SU-DHL-6 (cell line): Measurements from ENCODE around the gene TRPM1.

Experiments
- H2AFZ ChIP-seq: fragments of 200-600 bp; sonication (generic); 2 replicates; pipeline ENCODE4 v1.6.1; 2014; ENCODE audit warnings: low read depth, mild to moderate bottlenecking, moderate library complexity, mixed read lengths, antibody characterized with exemption, low read length; ENCODE audit not compliant: severe bottlenecking
- H3F3A ChIP-seq: fragments of 200-600 bp; shearing (Covaris generic); 2 replicates; pipeline ENCODE4 v1.6.0; 2016; ENCODE audit warnings: antibody characterized with exemption, mild to moderate bottlenecking; ENCODE audit not compliant: insufficient read depth
- H3K27ac ChIP-seq: fragments of 200-600 bp; sonication (generic); 2 replicates; pipeline ENCODE4 v1.5.1; 2016; ENCODE audit warnings: low read depth, mild to moderate bottlenecking, low read length, moderate library complexity, mixed read lengths
- H3K27me3 ChIP-seq: fragments of 200-600 bp; sonication (generic), shearing (Covaris generic); 2 replicates; pipeline ENCODE4 v1.6.0; 2014; ENCODE audit warnings: mild to moderate bottlenecking, low read length
- H3K36me3 ChIP-seq: fragments of 200-600 bp; sonication (generic); 2 replicates; pipeline ENCODE4 v1.6.1; 2014; ENCODE audit warnings: mild to moderate bottlenecking, low read length, mixed read lengths
- H3K4me2 ChIP-seq: fragments of 300-600, 200-600 bp; shearing (Covaris generic), sonication (generic); 2 replicates; pipeline ENCODE4 v1.6.0; 2014; ENCODE audit warnings: low read length, low read depth, mild to moderate bottlenecking; ENCODE audit not compliant: poor library complexity, severe bottlenecking
- H3K4me3 ChIP-seq: fragments of 200-600 bp; sonication (generic); 2 replicates; pipeline ENCODE4 v1.5.1; 2014; ENCODE audit warnings: antibody characterized with exemption, low read length, mild to moderate bottlenecking, mixed read lengths; ENCODE audit not compliant: insufficient read depth, poor library complexity, severe bottlenecking
- H3K79me2 ChIP-seq: fragments of 200-600 bp; sonication (generic); 2 replicates; pipeline ENCODE4 v1.6.1; 2014; ENCODE audit warnings: mild to moderate bottlenecking, low read length, moderate library complexity; ENCODE audit not compliant: insufficient read depth
- H3K9ac ChIP-seq: fragments of 200-600 bp; sonication (generic); 2 replicates; pipeline ENCODE4 v1.7.0; 2014; ENCODE audit warnings: mild to moderate bottlenecking, low read length
- H3K9me2 ChIP-seq: fragments of 200-600 bp; sonication (generic); replicated peaks from 2 replicates; pipeline ENCODE4 v1.6.1; 2014; ENCODE audit warnings: low read length; ENCODE audit not compliant: insufficient read depth
- H3K9me3 ChIP-seq: fragments of 200-600 bp; sonication (generic); 2 replicates; pipeline ENCODE4 v1.6.1; 2014; ENCODE audit warnings: low read length, mixed read lengths; ENCODE audit not compliant: insufficient read depth
- H4K20me1 ChIP-seq: fragments of 200-600 bp; sonication (generic); 2 replicates; pipeline ENCODE4 v1.6.1; 2014; ENCODE audit warnings: low read depth, mild to moderate bottlenecking, antibody characterized with exemption, low read length, moderate library complexity, mixed read lengths
- EZH2phosphoT487 ChIP-seq: fragments of 200-600 bp; sonication (generic), shearing (Covaris generic); conservative IDR thresholded peaks from 2 replicates; pipeline ENCODE4 v1.6.1; 2018; ENCODE audit warnings: mild to moderate bottlenecking, antibody characterized with exemption, low read length, moderate library complexity, mixed read lengths
- TF ChIP-seq, protein P1 (sequence below): fragments of 200-600 bp; sonication (generic); IDR thresholded peaks from one replicate; pipeline ENCODE4 v1.5.1; 2017; ENCODE audit warnings: antibody characterized with exemption, mild to moderate bottlenecking, low read length, moderate library complexity; ENCODE audit not compliant: insufficient read depth, poor library complexity, severe bottlenecking

The TRPM1 gene

DNA sequence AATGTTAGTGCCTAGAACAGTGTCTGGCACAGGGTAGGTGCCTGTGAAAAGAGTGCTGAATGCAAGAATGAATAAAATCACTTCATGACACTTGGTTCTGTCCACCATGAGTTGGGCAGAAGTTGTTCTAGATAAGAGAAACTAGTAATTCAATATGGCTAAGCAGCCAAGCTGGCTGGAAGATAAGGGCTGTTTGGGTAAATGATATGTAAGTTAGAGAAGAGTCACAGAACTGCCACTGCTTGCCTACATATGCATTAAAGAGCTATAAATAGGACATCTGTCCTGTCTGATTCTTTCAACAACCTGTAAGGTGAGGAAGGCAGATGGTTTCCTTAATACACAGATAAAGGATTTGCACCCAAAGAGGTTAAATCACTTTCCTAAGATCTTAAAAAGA is 123.2 kb downstream of the TRPM1 start:
- Histone ChIP-seq H3K4me2 (no peak overlapping the region), H3K27me3 (no peaks in the 10 kb centered on the region), H3K36me3 (peaks cover 16% of the 10 kb centered on the region), H4K20me1 (no peaks in the 10 kb centered on the region), H3K9me2 (no peaks in the 10 kb centered on the region), H2AFZ (no peak overlapping the region), H3F3A (no peaks in the 10 kb centered on the region; the same call in 1 of the 2 replicates), H3K4me3 (no peak overlapping the region), H3K27ac (no peak overlapping the region), H3K79me2 (no peaks in the 10 kb centered on the region; the same call in 1 of the 2 replicates), H3K9ac (no peak overlapping the region), H3K9me3 (no peaks in the 10 kb centered on the region)
- TF ChIP-seq, protein P1, sequence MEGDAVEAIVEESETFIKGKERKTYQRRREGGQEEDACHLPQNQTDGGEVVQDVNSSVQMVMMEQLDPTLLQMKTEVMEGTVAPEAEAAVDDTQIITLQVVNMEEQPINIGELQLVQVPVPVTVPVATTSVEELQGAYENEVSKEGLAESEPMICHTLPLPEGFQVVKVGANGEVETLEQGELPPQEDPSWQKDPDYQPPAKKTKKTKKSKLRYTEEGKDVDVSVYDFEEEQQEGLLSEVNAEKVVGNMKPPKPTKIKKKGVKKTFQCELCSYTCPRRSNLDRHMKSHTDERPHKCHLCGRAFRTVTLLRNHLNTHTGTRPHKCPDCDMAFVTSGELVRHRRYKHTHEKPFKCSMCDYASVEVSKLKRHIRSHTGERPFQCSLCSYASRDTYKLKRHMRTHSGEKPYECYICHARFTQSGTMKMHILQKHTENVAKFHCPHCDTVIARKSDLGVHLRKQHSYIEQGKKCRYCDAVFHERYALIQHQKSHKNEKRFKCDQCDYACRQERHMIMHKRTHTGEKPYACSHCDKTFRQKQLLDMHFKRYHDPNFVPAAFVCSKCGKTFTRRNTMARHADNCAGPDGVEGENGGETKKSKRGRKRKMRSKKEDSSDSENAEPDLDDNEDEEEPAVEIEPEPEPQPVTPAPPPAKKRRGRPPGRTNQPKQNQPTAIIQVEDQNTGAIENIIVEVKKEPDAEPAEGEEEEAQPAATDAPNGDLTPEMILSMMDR, result no peak
- no peak for TF ChIP-seq EZH2phosphoT487

DNA sequence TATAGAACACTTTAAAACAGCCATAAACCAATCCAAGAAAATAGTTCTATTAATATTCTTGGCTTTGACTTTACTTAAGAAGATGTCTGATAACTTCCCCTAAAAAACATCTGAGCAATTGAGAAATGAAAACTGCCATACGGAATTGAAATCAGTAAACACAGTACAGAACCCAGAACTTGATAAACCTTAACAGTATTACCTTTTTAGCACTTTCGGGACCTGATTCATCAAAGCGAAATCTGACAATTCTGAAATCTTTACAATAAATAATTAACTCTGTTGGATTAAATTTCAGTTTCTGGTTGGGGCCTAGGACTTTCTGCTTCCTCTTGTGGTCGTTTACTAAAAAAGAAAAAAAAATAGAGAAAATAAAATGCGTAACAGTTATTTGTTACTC is 127.4 kb downstream of the TRPM1 start:
- Histone ChIP-seq H3K9ac (no peak overlapping the region), H3K4me2 (no peak overlapping the region), H4K20me1 (no peaks in the 10 kb centered on the region), H2AFZ (no peak overlapping the region), H3K79me2 (no peaks in the 10 kb centered on the region), H3F3A (no peaks in the 10 kb centered on the region), H3K9me2 (no peaks in the 10 kb centered on the region), H3K4me3 (no peak overlapping the region), H3K36me3 (peaks cover 30% of the 10 kb centered on the region), H3K9me3 (no peaks in the 10 kb centered on the region), H3K27ac (no peak overlapping the region), H3K27me3 (no peaks in the 10 kb centered on the region)
- TF ChIP-seq, protein P1, result no peak
- TF ChIP-seq EZH2phosphoT487, result no peak

DNA sequence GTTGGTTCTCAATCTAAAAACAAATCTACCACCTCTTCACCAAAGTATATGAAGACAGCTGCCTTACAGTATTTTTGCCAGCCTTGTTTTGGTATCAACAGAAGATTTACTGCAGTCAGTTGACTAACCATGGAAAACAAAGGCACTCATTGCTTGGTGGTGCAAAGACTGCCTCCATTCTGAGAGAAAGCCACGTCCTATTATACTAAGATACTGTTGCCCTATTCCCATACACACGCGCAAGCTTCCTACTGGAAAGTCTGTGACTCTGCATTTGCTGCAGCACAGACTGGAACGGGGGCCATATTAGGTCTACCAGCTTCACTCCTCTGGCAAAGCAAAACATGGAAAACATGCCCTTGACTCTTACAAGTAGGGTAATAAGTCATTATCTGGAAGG is 128.1 kb downstream of the TRPM1 start:
- Histone ChIP-seq H3K27ac (no peak overlapping the region), H3K9me3 (no peaks in the 10 kb centered on the region), H3K79me2 (no peaks in the 10 kb centered on the region), H4K20me1 (no peaks in the 10 kb centered on the region), H3K36me3 (peaks cover 30% of the 10 kb centered on the region), H3F3A (no peaks in the 10 kb centered on the region), H3K9me2 (no peaks in the 10 kb centered on the region), H3K4me2 (no peak overlapping the region), H2AFZ (no peak overlapping the region), H3K9ac (no peak overlapping the region), H3K4me3 (no peak overlapping the region), H3K27me3 (no peaks in the 10 kb centered on the region)
- TF ChIP-seq, protein P1, result no peak
- no peak for TF ChIP-seq EZH2phosphoT487

DNA sequence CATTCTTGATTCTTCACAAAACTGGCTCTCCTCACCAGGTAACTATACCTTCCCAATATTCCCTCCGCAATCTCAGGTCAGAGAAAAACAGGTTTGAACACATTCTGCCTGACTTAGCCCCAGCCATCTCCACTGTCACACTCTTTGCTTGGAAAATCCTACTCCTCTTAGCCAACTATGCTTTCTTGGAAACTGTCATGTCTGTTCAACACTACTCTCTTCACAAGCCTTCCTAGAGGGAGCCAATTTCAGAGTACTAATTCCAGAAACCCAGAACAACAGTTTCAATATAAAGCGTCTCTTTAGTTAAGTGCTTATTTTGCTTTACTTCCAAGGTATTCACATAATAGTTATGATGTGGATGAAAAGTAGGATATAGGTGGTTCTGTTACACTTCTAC is 131.8 kb downstream of the TRPM1 start:
- Histone ChIP-seq H3K9me3 (no peaks in the 10 kb centered on the region), H3K9me2 (no peaks in the 10 kb centered on the region), H2AFZ (no peak overlapping the region), H3F3A (no peaks in the 10 kb centered on the region), H3K4me3 (no peak overlapping the region), H3K4me2 (no peak overlapping the region), H4K20me1 (no peaks in the 10 kb centered on the region), H3K9ac (no peak overlapping the region), H3K27ac (no peak overlapping the region), H3K27me3 (no peaks in the 10 kb centered on the region), H3K36me3 (peaks cover 30% of the 10 kb centered on the region), H3K79me2 (no peaks in the 10 kb centered on the region)
- TF ChIP-seq, protein P1, result no peak
- no peak for TF ChIP-seq EZH2phosphoT487
